LoVo (cell line): ENCODE data around the gene DUSP23.

Experiments
- DNase-seq: peaks from one replicate; pipeline ENCODE4 v3.0.0-alpha.2; 2016; ENCODE audit warnings: low spot score

DUSP23 gene

GRCh38 chr1:159828581-159829272 is 48.0 kb downstream of the DUSP23 start:
- DNase-seq, result no peak

DNA sequence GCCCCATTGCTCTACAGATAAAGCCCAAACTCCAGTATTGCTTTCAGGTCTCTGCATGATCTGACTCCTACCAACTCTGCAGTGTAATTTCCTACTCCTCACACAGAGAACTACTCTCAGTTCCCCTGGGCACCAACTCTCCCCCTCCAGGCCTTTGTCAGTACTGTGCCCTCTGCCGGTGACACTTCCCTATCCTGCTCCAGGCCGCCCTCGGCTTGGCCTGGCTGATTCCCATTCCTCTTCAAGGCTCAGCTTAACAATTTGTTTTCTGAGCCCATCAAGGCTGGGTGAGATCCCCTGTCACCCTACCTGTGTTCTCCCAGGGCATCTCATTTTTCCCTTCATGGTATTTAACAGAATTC is 48.5 kb downstream of the DUSP23 start:
- no peak for DNase-seq

DNA sequence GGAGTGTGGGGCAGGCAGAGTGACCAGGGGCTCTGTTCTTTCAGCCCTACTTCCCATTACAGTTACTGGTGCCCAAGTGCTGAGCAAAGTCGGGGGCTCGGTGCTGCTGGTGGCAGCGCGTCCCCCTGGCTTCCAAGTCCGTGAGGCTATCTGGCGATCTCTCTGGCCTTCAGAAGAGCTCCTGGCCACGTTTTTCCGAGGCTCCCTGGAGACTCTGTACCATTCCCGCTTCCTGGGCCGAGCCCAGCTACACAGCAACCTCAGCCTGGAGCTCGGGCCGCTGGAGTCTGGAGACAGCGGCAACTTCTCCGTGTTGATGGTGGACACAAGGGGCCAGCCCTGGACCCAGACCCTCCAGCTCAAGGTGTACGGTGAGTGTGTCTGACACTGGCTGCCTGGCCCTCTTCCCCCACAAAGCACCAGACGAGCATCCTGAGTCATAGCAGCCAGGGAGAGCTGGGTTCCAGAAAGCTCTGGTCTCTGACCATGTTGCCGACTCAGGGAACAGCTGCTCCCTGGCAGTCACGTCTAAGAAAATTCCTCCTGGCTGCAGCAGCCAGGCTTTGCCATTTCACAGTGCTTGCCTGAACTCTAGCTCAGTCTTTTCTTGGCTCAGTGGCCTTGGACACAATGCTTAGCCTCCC is 49.2 kb downstream of the DUSP23 start:
- DNase-seq, result no peak

- no peak for DNase-seq
These were observed 50.0 kb downstream of the DUSP23 start for GRCh38 chr1:159830722-159831121.

DNA sequence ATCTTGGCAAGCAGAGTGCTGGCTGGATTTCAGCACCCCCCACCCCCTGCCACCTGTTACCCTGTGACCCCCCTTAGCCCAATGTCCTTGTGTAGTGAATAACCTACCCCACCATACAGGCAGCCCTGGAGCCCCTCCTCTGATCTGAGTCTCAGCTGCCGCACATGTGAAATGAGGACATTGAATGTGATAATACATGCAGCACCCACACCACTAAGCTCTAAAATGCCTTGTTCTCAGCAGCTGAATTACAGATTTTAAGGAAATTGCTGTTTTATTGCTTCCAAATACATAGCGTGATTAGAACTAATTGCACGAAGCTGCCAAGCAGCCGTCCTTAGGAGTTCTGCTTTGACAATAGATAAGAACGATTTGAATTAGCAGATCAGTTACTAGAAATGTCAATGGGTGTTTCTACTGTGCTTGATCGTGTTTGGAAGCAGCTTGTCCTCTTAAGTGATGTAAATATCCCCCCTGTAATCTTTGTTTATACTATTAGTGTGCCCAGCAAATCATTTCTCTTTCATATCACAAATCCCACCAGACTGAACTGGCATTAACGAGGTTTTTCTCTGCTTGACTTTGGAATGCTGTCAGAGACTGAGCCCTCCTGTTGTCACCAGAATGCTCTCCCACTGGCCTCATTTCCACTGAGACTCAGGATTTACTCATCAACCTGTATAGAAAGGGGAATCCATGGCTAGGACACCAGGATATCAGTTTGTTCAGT is 50.8 kb downstream of the DUSP23 start:
- no peak for DNase-seq
